SK-N-SH (cell line): ENCODE data around the gene RSKR. TPM values are rescaled to one million over a fixed set of nuclear protein-coding genes. Genes with fewer than 3 reads are reported as not detected.

Experiments used
- CTCF ChIA-PET: fragments of 300-600, 350-600 bp; formaldehyde crosslinking; extraction: SDS; loops from one replicate; lab custom pipeline; 2021; lab: Yijun Ruan, JAX
- POLR2A ChIA-PET: fragments of 350-600 bp; sonication (Branson Sonifier 250); formaldehyde crosslinking; extraction: SDS; loops from one replicate; lab custom pipeline; 2020; ENCODE audit warnings: antibody characterized with exemption, inconsistent platforms; lab: Yijun Ruan, JAX
- DNase-seq: peaks from one replicate; pipeline ENCODE4 v3.0.0; 2012
- H2AFZ ChIP-seq: fragments of 200-600 bp; sonication (generic); 2 replicates; pipeline ENCODE4 v1.8.1; 2016; ENCODE audit warnings: antibody characterized with exemption, mild to moderate bottlenecking, low read depth
- H3F3A ChIP-seq: fragments of 200-600 bp; sonication (generic); replicated peaks from 2 replicates; pipeline ENCODE3; 2016; ENCODE audit warnings: antibody characterized with exemption, mild to moderate bottlenecking; ENCODE audit not compliant: insufficient read depth
- H3K27ac ChIP-seq, 2 experiments: fragments of 200-500 bp in 1 of 2; fragments of 200-600 bp in 1 of 2; sonication (Bioruptor generic) in 1 of 2; sonication (generic), shearing (Covaris generic) in 1 of 2; 2 replicates each; pipeline versions ENCODE4 v1.5.1 to v1.6.1; 2014 to 2016; ENCODE audit warnings: low read depth in 2 of 2, inconsistent platforms in 1 of 2, low read length in 1 of 2, mild to moderate bottlenecking in 1 of 2, mixed read lengths in 1 of 2
- H3K27me3 ChIP-seq: fragments of 200-600 bp; sonication (generic), shearing (Covaris generic); 2 replicates; pipeline ENCODE4 v1.6.1; 2016; ENCODE audit warnings: mixed run types; ENCODE audit not compliant: insufficient read depth
- H3K36me3 ChIP-seq, 2 experiments: fragments of 200-500 bp in 1 of 2; fragments of 200-600 bp in 1 of 2; sonication (Bioruptor generic) in 1 of 2; sonication (generic) in 1 of 2; replicated peaks in 1 of 2; 2 replicates each; pipeline versions ENCODE3 to v1.5.1; 2014 to 2016; ENCODE audit warnings: low read length in 1 of 2, mild to moderate bottlenecking in 1 of 2; ENCODE audit not compliant: insufficient read depth in 2 of 2, control insufficient read depth in 1 of 2
- H3K4me1 ChIP-seq, 2 experiments: fragments of 200-500 bp in 1 of 2; fragments of 200-600 bp in 1 of 2; sonication (Bioruptor generic) in 1 of 2; sonication (generic), shearing (Covaris generic) in 1 of 2; 2 replicates each; pipeline versions ENCODE4 v1.5.1 to v1.6.1; 2014 to 2016; ENCODE audit warnings: low read depth in 1 of 2, low read length in 1 of 2, mixed run types in 1 of 2; ENCODE audit not compliant: insufficient read depth in 2 of 2, control insufficient read depth in 1 of 2
- H3K4me2 ChIP-seq: fragments of 200-600 bp; sonication (generic), shearing (Covaris generic); 2 replicates; pipeline ENCODE4 v1.6.1; 2017; ENCODE audit warnings: mixed run types
- H3K4me3 ChIP-seq, 2 experiments: fragments of 200-500 bp in 1 of 2; fragments of 200-600 bp in 1 of 2; sonication (Bioruptor generic) in 1 of 2; sonication (generic), shearing (Covaris generic) in 1 of 2; 2 replicates each; pipeline versions ENCODE4 v1.5.1 to v1.8.1; 2014 to 2016; ENCODE audit warnings: low read depth in 2 of 2, inconsistent platforms in 1 of 2, low read length in 1 of 2, mild to moderate bottlenecking in 1 of 2, mixed read lengths in 1 of 2, moderate library complexity in 1 of 2
- H3K79me2 ChIP-seq: fragments of 200-600 bp; sonication (generic); 2 replicates; pipeline ENCODE4 v1.8.1; 2017; ENCODE audit warnings: mild to moderate bottlenecking; ENCODE audit not compliant: insufficient read depth
- H3K9ac ChIP-seq: fragments of 200-600 bp; sonication (generic); 2 replicates; pipeline ENCODE4 v1.6.1; 2017; ENCODE audit warnings: mixed run types
- H3K9me2 ChIP-seq: fragments of 200-600 bp; sonication (generic); 2 replicates; pipeline ENCODE4 v1.6.1; 2017; ENCODE audit warnings: mixed run types
- H3K9me3 ChIP-seq: fragments of 200-600 bp; sonication (generic); 2 replicates; pipeline ENCODE4 v1.6.1; 2017; ENCODE audit warnings: mixed run types, mild to moderate bottlenecking, moderate library complexity
- H4K20me1 ChIP-seq: fragments of 200-600 bp; sonication (generic); 2 replicates; pipeline ENCODE4 v1.6.1; 2017; ENCODE audit warnings: mild to moderate bottlenecking, mixed run types; ENCODE audit not compliant: insufficient read depth
- ELF1 ChIP-seq: IDR thresholded peaks from 2 replicates; pipeline ENCODE4 v1.4.0; 2012
- FOXJ3 ChIP-seq: sonication (generic); formaldehyde crosslinking; IDR thresholded peaks from 2 replicates; pipeline ENCODE4 v1.5.1; 2020; ENCODE audit warnings: mild to moderate bottlenecking, missing genetic modification reagents
- FOXM1 ChIP-seq: IDR thresholded peaks from 2 replicates; pipeline ENCODE4 v1.4.0; 2012; ENCODE audit warnings: low read depth, mild to moderate bottlenecking
- GABPA ChIP-seq: IDR thresholded peaks from 2 replicates; pipeline ENCODE4 v1.4.0; 2012; ENCODE audit warnings: low read depth, mild to moderate bottlenecking
- GATA2 ChIP-seq: sonication (generic); formaldehyde crosslinking; IDR thresholded peaks from 2 replicates; pipeline ENCODE4 v1.5.0; 2020; ENCODE audit warnings: mild to moderate bottlenecking, missing genetic modification reagents
- MAX ChIP-seq: IDR thresholded peaks from 2 replicates; pipeline ENCODE4 v1.4.0; 2012; ENCODE audit warnings: low read depth
- MEF2A ChIP-seq: IDR thresholded peaks from 2 replicates; pipeline ENCODE4 v1.4.0; 2012; ENCODE audit warnings: low read depth, borderline replicate concordance
- MXI1 ChIP-seq: IDR thresholded peaks from 2 replicates; pipeline ENCODE4 v1.6.1; 2012; ENCODE audit warnings: mild to moderate bottlenecking, low read depth, low read length, improper control_type of control experiment
- PBX3 ChIP-seq: IDR thresholded peaks from 2 replicates; pipeline ENCODE4; 2012
- POLR2AphosphoS5 ChIP-seq: IDR thresholded peaks from 2 replicates; pipeline ENCODE4 v1.6.1; 2012; ENCODE audit warnings: low read depth, low read length
- SIN3A ChIP-seq: IDR thresholded peaks from 2 replicates; pipeline ENCODE4 v1.6.1; 2012; ENCODE audit warnings: low read depth, mild to moderate bottlenecking, low read length, moderate library complexity, borderline replicate concordance
- SMC3 ChIP-seq: IDR thresholded peaks from 2 replicates; pipeline ENCODE4 v1.6.1; 2012; ENCODE audit warnings: low read depth, low read length, improper control_type of control experiment
- WGBS: methylation state at CpG from one replicate; pipeline ENCODE4 v1.1.6; 2017; ENCODE audit warnings: low lambda C conversion rate; 5-methylcytosine and 5-hydroxymethylcytosine counted together
- polyA plus RNA-seq, 3 experiments: library from polyadenylated mRNA; depleted of rRNA; stranded (reverse); fragments of >200 nt; gene quantifications; 2 replicates each; pipeline ENCODE4 v1.2.3, GENCODE V29; 2012
- TF ChIP-seq, protein P1 (sequence below): IDR thresholded peaks from 2 replicates; pipeline ENCODE4 v1.6.1; 2012; ENCODE audit warnings: mild to moderate bottlenecking, low read depth, low read length, moderate library complexity
- TF ChIP-seq, protein P2 (sequence below): IDR thresholded peaks from 2 replicates; pipeline ENCODE4 v1.4.0; 2012; ENCODE audit warnings: low read depth, borderline replicate concordance
- TF ChIP-seq, protein P3 (sequence below): IDR thresholded peaks from 2 replicates; pipeline ENCODE4 v1.4.0; 2012; ENCODE audit warnings: low read depth, borderline replicate concordance

The RSKR gene
- polyA plus RNA-seq, 1 of the 3 experiments (the other 2 are of a cell fraction) = 7.9 TPM

DNA sequence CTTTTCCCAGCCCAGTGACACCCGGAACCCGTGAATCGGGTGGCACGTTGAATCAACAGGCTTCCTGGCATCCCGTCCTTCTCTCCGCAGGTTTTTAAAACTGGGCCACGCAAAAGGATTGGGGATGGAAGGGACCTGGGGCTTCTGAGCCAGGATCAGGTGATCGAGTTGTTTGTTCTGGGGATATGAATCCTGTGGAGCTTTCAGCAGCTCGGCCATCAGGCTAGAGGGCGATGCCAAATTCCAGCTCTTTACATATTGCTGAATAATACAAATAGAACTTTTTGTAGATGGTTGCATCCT is 48.5 kb upstream of the RSKR start:
- Histone ChIP-seq H4K20me1 (peaks cover 33% of the 10 kb centered on the region), H3K27ac (peak overlapping the region; percentile 96), H3K27me3 (no peaks in the 10 kb centered on the region), H3F3A (peaks cover 6% of the 10 kb centered on the region), H3K36me3 (peaks cover 10 to 21% of the 10 kb centered on the region in 2 experiments), H3K79me2 (peaks cover 93% of the 10 kb centered on the region), H3K9me3 (no peaks in the 10 kb centered on the region), H2AFZ (peak overlapping the region; percentile 92), H3K4me3 (peak overlapping the region; percentile 91 to 94), H3K9me2 (no peaks in the 10 kb centered on the region), H3K4me1 (peaks cover 7 to 13% of the 10 kb centered on the region in 2 experiments; a peak in 3 of 4 replicates), H3K9ac (peak overlapping the region; percentile 94), H3K4me2 (peak overlapping the region; percentile 78)
- TF ChIP-seq FOXM1 (no peak), SIN3A (no peak), PBX3 (no peak), MEF2A (no peak), SMC3 (no peak), FOXJ3 (CRISPR knock-in tag) (no peak), MXI1 (no peak), MAX (no peak), ELF1 (no peak), GATA2 (CRISPR knock-in tag) (no peak), POLR2AphosphoS5 (no peak), GABPA (no peak)
- TF ChIP-seq, protein P1, sequence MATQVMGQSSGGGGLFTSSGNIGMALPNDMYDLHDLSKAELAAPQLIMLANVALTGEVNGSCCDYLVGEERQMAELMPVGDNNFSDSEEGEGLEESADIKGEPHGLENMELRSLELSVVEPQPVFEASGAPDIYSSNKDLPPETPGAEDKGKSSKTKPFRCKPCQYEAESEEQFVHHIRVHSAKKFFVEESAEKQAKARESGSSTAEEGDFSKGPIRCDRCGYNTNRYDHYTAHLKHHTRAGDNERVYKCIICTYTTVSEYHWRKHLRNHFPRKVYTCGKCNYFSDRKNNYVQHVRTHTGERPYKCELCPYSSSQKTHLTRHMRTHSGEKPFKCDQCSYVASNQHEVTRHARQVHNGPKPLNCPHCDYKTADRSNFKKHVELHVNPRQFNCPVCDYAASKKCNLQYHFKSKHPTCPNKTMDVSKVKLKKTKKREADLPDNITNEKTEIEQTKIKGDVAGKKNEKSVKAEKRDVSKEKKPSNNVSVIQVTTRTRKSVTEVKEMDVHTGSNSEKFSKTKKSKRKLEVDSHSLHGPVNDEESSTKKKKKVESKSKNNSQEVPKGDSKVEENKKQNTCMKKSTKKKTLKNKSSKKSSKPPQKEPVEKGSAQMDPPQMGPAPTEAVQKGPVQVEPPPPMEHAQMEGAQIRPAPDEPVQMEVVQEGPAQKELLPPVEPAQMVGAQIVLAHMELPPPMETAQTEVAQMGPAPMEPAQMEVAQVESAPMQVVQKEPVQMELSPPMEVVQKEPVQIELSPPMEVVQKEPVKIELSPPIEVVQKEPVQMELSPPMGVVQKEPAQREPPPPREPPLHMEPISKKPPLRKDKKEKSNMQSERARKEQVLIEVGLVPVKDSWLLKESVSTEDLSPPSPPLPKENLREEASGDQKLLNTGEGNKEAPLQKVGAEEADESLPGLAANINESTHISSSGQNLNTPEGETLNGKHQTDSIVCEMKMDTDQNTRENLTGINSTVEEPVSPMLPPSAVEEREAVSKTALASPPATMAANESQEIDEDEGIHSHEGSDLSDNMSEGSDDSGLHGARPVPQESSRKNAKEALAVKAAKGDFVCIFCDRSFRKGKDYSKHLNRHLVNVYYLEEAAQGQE = no peak
- TF ChIP-seq, protein P2, sequence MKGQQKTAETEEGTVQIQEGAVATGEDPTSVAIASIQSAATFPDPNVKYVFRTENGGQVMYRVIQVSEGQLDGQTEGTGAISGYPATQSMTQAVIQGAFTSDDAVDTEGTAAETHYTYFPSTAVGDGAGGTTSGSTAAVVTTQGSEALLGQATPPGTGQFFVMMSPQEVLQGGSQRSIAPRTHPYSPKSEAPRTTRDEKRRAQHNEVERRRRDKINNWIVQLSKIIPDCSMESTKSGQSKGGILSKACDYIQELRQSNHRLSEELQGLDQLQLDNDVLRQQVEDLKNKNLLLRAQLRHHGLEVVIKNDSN = no peak
- TF ChIP-seq, protein P3, sequence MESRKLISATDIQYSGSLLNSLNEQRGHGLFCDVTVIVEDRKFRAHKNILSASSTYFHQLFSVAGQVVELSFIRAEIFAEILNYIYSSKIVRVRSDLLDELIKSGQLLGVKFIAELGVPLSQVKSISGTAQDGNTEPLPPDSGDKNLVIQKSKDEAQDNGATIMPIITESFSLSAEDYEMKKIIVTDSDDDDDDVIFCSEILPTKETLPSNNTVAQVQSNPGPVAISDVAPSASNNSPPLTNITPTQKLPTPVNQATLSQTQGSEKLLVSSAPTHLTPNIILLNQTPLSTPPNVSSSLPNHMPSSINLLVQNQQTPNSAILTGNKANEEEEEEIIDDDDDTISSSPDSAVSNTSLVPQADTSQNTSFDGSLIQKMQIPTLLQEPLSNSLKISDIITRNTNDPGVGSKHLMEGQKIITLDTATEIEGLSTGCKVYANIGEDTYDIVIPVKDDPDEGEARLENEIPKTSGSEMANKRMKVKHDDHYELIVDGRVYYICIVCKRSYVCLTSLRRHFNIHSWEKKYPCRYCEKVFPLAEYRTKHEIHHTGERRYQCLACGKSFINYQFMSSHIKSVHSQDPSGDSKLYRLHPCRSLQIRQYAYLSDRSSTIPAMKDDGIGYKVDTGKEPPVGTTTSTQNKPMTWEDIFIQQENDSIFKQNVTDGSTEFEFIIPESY = no peak
- 0% methylated on average over 10 of the region's 10 CpGs for WGBS
- CTCF ChIA-PET = interaction anchor here (0.9 to 4.1 kb wide), 9 partner anchors 9 to 115 kb away, joined by 3 to 50 read pairs (median 4); partner anchors contain the start of genes BLTP2 and TLCD1
- DNase-seq = no peak
- POLR2A ChIA-PET = interaction anchor here (1.2 to 1.3 kb wide), 3 partner anchors 9 to 57 kb away, joined by 3 to 9 read pairs (median 6); partner anchors contain the start of gene RPL23A
